Cardiac muscle cell (in vitro differentiated cells and primary cell): ENCODE data around the gene CFAP61. TPM values are rescaled to one million over a fixed set of nuclear protein-coding genes. Genes with fewer than 3 reads are reported as not detected.

ENCODE experiments used
- DNase-seq, 2 donors: peaks; one replicate each; pipeline versions ENCODE4 v3.0.0 to v3.0.0-alpha.2; 2010 to 2017; ENCODE audit warnings: low read depth in 1 of 2, low spot score in 1 of 2
- H3K27ac ChIP-seq: fragments of 200-600 bp; sonication (generic); 2 replicates; pipeline ENCODE4 v1.5.1; 2016
- H3K27me3 ChIP-seq: fragments of 200-600 bp; sonication (generic); 2 replicates; pipeline ENCODE4 v1.6.0; 2016; ENCODE audit warnings: control low read depth
- H3K36me3 ChIP-seq: fragments of 200-600 bp; sonication (generic); 2 replicates; pipeline ENCODE4 v1.5.1; 2016; ENCODE audit warnings: control low read depth
- H3K4me1 ChIP-seq: fragments of 200-600 bp; sonication (generic); 2 replicates; pipeline ENCODE4 v1.8.1; 2017; ENCODE audit warnings: low read depth, mild to moderate bottlenecking, mixed run types
- H3K4me3 ChIP-seq: fragments of 200-600 bp; sonication (generic); 2 replicates; pipeline ENCODE4 v1.5.1; 2016; ENCODE audit warnings: mild to moderate bottlenecking
- H3K9me3 ChIP-seq: fragments of 200-600 bp; sonication (generic); 2 replicates; pipeline ENCODE4 v1.5.1; 2017; ENCODE audit warnings: low read depth, mild to moderate bottlenecking, control low read depth
- CTCF ChIP-seq: IDR thresholded peaks from 2 replicates; pipeline ENCODE4 v1.5.1; 2012; ENCODE audit warnings: low read depth, mild to moderate bottlenecking, low read length
- polyA plus RNA-seq: library from polyadenylated mRNA; unstranded; fragments of >200 nt; fragmentation: Nextera tagmentation; extraction: Ambion mirVana; gene quantifications from 2 replicates; pipeline ENCODE4 v1.2.1, GENCODE V29; 2016
- total RNA-seq: library from RNA; depleted of rRNA; stranded (reverse); fragments of >200 nt; gene quantifications from 2 replicates; pipeline ENCODE4 v1.2.3, GENCODE V29; 2016

CFAP61 gene
- total and polyA plus RNA-seq, 2 experiments from 2014 or later, result 0.44 TPM; not detected in 1

DNA sequence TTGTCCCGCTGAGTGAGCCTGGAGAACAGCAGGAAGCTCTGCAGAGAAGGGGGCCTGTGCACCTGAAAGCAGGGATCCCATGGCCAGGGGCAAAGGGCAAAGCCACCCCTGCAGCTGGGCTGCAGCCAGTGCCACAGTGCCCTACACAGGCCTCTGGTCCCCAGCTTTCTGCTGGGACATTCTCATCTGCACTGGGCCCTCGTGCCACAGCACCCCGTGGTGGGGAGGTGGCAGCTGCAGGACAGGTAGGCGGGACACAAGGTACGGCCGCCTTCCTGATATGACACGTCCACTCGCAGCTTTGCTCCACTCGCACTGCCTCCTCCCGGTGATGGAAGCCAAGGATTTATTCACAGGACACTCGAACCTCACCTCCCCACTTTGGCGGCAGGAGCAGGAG, 342.8 kb downstream of the CFAP61 start:
- Histone ChIP-seq H3K4me3 (no peak overlapping the region), H3K4me1 (no peaks in the 10 kb centered on the region), H3K27me3 (no peaks in the 10 kb centered on the region), H3K36me3 (no peaks in the 10 kb centered on the region), H3K27ac (no peak overlapping the region), H3K9me3 (no peaks in the 10 kb centered on the region)
- TF ChIP-seq CTCF, result no peak
- DNase-seq, result no peak

GRCh38 chr20:20395903-20396568, 343.7 kb downstream of the CFAP61 start:
- Histone ChIP-seq H3K4me3 (no peak overlapping the region), H3K27me3 (no peaks in the 10 kb centered on the region), H3K27ac (no peak overlapping the region), H3K9me3 (no peaks in the 10 kb centered on the region), H3K36me3 (no peaks in the 10 kb centered on the region), H3K4me1 (no peaks in the 10 kb centered on the region)
- DNase-seq, result no peak
- no peak for TF ChIP-seq CTCF

- Histone ChIP-seq H3K36me3 (no peaks in the 10 kb centered on the region), H3K27ac (no peak overlapping the region), H3K4me1 (no peaks in the 10 kb centered on the region), H3K4me3 (no peak overlapping the region), H3K27me3 (no peaks in the 10 kb centered on the region), H3K9me3 (no peaks in the 10 kb centered on the region)
- DNase-seq, result no peak
- TF ChIP-seq CTCF, result no peak
Measured at GRCh38 chr20:20396794-20397193, 344.5 kb downstream of the CFAP61 start.

- H3K4me1 ChIP-seq, result no peaks in the 10 kb centered on the region
- H3K27me3 ChIP-seq, result no peaks in the 10 kb centered on the region
- H3K9me3 ChIP-seq, result no peaks in the 10 kb centered on the region
- H3K27ac ChIP-seq, result no peak overlapping the region
- no peak for TF ChIP-seq CTCF
- H3K36me3 ChIP-seq, result no peaks in the 10 kb centered on the region
- H3K4me3 ChIP-seq, result no peak overlapping the region
- no peak for DNase-seq
Measured at GRCh38 chr20:20398123-20398522, 345.8 kb downstream of the CFAP61 start.

- no peak for DNase-seq
- no peaks in the 10 kb centered on the region for H3K36me3 ChIP-seq
Measured at GRCh38 chr20:20399531-20400500, 347.5 kb downstream of the CFAP61 start.

More at GRCh38 chr20:20399531-20400500, 347.5 kb downstream of the CFAP61 start:
- no peak overlapping the region for H3K27ac ChIP-seq
- no peak for TF ChIP-seq CTCF
- H3K4me3 ChIP-seq, result no peak overlapping the region
- no peaks in the 10 kb centered on the region for H3K4me1 ChIP-seq
- H3K27me3 ChIP-seq, result no peaks in the 10 kb centered on the region
- no peaks in the 10 kb centered on the region for H3K9me3 ChIP-seq
